ENCODE measurements around the gene ITGB6.
"Not testable (repeated sequence)": the region's sequence is repeated elsewhere in the genome, so short reads cannot be mapped to it uniquely, and the experiment has no call there.

The ITGB6 gene

DNA sequence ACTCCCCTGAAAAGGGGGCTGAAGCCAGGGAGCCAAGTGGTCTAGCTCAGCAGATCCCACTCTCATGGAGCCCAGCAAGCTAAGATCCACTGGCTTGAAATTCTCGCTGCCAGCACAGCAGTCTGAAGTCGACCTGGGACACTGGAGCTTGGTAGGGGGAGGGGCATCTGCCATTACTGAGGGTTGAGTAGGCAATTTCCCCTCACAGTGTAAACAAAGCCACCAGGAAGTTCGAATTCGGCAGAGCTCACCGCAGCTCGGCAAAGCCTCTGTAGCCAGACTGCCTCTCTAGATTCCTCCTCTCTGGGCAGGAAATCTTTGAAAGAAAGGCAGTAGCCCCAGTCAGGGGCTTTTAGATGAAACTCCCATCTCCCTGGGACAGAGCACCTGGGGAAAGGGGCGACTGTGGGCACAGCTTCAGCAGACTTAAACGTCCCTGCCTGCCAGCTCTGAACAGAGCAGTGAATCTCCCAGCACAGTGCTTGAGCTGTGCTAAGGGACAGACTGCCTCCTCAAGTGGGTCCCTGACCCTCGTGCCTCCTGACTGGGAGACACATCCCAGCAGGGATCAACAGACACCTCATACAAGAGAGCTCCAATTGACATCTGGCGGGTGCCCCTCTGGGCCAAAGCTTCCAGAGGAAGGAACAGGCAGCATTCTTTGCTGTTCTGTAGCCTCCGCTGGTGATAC lies 18.8 kb downstream of the ITGB6 start:
- peak; percentile 15 for DNase-seq

DNA sequence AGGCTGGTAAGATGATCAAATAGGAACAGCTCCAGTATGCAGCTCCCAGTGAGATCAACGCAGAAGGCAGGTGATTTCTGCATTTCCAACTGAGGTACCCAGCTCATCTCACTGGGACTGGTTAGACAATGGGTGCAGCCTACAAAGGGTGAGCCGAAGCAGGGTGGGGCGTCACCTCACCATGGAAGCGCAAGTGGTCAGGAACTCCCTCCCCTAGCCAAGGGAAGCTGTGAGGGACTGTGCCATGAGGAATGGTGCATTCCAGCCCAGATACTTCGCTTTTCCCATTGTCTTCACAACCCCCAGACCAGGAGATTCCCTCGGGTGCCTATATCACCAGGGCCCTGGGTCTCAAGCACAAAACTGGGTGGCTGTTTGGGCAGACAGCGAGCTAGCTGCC lies 19.4 kb downstream of the ITGB6 start:
- not testable (repeated sequence) for DNase-seq

DNA sequence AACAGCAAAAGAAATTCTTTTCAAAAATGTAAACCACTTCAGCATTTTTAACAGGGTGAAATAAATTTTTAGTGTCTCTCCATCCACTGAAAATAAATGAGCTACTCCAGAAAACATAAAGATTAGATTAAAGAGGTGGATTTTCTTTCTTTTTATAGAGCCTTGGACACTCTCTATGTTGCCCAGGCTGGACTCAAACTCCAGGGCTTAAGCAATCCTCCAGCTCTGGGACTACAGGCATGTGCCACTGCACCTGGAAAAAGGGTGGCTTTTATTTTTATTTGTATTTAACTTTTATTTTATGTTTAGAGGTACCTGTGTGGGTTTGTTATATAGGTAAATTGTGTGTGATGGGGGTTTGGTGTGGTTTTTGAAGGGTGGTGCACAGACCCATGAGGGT lies 19.9 kb downstream of the ITGB6 start:
- DNase-seq, result no peak

DNA sequence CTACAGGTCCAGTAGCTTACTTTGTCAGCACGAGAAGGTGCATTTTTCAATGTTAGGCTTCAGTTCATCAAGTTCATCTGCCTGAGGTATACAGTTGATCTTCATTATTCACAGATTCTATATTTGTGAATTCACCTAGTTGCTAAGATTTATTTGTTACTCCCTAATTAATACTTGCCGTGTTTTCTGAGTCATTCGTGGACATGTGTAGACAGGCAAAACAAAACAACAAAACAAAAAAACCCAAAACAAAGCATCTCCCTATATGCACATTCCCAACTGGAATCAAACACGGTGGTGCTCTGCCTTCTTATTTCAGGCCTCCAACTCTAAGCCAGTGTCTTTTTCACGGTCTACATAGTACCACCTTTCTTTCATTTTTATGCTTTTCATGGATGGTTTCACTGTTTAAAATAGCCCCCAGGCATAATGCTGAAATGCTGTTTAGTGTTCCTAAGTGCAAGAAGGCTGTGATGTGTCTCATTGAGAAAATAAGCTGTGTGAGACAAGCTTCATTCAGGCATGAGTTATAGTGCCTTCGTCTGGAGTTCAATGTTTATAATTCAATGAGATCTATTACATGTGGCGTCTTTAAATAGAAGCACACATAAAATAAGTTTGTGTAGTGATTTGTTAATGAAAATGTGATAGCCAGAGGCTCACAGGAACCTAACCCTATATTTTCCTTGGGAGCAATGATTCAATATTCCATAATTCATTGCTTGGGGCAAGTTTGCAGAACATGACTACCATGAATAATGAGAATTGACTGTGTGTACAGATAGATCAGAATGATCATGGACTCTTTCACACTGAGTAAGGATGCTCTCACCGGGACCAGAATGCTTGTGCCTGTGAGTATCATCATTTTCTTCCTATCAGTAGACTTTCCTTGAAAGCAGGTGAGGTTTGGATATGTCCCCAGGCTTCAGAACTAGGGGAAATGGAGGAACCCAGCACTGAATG lies 24.6 kb downstream of the ITGB6 start:
- no peak for DNase-seq

DNA sequence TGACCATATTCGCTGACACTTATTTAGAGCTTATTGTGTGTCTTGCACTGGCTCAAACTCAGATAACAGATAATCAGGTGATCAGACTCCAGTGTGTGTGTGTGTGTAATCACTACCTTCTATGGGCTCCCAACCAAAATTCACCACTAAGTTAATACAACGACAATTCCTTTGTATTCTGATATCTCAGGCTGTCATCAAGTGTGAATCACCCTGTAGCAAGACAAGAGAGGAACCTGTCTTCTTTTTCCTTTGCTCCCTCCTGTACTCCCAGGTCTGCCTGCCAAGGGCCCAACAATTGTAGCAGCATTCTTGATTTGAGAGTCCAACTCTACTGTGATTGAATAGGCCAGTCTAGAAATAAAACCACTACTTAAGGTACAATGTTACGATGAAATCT lies 25.8 kb downstream of the ITGB6 start:
- DNase-seq, result no peak

DNA sequence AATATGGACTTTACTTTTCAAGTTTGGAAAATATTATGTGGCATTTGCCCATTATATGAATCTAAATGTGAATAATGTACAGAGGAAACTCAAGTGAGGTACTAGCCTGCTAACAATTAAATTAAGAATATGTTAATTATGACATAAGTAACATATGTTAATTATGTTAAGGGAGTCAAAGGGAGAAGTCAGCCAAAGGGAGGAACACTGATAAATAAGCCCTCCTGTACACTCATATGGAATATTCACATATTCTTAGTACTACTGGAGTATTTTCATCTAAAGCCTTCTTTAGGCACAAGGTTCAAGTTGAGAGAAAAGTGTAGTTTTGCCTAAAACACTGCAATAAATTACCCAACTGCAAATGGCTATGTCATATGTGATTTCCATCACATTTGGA lies 30.1 kb downstream of the ITGB6 start:
- DNase-seq, result no peak

DNA sequence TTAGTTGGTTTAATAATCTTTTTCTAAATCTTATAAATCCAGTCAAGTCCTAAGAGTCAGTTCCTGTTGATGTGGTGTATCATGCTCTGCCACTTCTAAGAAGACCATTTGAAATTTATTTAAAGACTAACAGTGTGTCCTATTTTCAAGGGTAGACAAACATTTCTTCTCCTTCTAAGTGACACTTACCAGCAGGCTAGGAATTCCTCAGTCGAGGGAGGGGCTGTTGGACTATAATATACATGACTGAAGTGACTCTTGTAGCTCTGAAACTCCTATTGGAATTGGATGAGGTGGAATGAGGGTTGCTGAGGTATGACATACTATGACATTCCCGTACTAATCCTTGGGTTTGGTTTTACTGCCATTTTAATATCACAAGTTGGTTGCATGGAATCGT lies 30.6 kb downstream of the ITGB6 start:
- no peak for DNase-seq

DNA sequence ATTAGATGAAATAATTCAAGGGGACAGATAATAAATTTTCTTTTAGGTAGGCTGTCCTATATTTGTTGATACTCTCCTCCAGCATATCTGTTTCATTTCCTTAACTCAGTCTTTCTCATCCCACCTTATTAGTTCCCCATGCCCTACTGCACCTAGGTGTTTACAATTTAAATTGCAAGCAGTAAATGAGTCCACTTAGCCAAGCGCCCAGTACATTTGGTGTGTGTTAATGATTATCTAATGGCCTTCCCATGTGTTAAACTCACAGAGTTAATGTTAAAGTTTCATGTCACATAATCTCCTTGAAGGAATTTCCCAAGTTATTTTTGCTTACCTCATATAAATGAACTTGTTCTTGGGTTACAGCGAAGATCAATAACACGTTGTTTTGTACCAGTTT lies 31.2 kb downstream of the ITGB6 start:
- no peak for DNase-seq

DNA sequence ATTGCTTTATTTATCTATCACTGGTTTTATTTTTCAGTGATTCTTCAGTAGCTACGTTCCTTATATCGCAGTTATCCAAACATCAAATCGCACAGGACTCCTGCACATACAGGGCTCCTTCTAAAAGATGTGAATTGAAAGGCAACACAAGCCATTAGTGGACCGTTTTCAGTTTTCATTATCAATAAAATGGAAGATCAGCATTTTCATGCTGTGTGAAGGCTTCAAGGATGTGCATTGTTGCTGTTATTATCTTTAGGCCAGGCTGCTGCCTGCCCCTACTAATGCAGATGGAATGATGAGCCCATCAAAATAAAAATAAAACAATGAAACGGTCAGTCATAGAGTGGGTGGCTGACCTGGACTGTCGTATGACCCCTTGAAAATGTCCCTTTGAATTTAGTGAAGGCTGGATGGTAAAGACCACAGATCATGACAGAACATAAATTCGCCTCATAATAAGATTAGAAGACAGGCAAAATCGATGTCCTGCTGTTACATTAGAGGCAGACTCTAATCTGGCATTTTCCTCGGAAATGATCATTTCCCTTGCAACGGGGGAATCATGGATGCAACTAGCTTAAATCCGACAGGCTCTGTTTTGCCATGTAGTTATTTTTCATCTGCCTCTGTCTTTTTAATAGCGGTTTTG lies 32.9 kb downstream of the ITGB6 start:
- no peak for DNase-seq

DNA sequence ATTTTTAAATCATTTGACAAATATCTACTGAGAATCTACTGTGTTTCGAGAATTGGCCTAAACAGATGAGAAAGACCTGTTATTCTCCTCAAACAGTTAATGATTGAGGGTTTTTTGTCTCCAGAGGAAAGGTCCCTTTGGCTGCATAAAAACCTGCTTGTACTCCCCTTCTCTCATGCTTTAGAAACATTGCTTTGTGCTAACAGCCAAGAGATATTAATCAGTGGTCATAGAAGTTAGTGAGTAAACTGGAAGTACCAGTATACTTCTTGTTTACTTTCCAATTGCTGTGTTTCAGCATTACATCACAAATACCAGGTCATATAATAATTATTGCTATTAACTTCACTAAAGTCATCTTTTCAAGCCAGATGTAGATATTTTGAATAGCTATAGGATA lies 34.1 kb downstream of the ITGB6 start:
- no peak for DNase-seq

DNA sequence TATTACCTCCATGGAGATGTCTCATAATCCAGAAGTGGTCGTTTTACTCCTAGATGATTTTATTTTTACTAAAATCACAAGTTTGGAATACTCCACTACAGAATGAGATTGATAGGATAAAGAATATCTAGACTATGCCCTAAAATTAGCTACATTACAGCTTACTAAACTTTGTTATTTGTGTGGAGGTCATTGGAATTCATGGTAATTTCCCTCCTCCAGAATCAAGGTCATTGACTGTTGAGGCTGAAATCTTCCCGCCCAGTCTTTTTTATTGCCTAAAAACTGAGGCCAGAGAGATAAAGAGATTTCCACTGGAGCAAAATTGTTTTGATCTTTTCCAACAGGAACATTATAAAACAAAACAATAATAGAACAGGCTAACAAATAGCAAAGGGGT lies 35.0 kb downstream of the ITGB6 start:
- DNase-seq, result no peak

DNA sequence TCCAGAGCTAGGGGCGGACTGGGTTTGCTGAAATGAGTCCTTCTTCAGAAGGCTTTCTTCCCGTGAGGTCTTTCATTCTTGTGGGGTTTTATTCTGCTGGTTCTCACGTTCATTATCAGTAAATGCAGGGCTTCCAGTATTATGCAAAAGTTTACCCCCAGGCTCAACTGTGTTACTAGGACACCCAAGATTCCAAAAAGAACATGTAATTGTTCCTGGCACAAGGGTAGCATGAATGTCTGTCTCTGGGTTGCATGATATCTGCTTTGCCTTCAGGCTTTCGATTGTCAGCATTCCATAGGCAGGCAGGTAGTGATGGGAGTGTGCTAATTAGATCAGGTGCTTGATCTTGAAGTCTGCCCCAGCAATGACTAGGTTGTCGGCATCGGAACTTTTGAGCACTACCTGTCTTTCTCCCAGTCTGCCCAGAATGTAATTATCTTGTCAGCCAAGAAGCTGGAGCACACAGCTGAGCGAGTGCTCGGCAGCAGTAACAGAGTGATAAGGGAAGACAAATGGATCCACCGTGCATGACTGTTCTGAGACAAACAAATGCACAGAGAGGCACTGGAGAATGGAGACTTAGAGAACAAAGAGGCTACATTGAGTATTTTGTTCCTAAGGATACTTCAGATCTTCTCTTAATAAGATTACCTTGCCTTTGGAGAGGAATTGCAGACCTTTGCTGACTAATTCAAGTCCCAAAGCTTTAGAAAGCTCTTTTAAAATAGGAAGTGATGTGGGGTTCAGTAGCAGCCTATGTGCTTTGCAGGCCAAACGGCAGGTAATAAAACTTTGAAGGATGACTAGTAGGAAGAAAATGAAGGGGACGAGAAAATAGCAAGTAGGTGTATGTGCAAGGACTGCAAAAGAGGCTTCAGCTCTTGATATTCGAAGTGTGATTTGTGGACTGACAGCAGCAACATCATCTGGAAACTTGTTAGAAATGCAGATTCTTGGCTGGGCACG lies 41.9 kb downstream of the ITGB6 start:
- no peak for DNase-seq

DNA sequence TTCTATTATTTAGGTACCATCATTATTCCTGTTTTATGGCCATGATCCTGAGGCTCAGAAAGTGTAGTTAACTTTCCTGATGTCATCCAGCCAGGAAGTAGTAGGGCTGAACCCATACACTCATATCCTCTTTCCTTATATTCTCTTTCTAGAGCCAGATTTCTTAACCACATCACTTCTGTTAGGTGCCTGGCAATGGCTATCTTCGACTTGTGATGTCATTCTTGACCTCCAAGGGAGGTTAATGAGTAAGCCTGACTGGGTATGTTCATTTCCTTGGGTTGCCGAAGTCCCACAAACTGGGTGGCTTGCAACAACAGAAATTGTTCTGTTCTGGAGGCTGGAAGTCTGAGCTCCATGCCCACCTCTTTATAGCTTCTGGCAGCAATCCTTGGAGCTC lies 43.4 kb downstream of the ITGB6 start:
- DNase-seq, result no peak

DNA sequence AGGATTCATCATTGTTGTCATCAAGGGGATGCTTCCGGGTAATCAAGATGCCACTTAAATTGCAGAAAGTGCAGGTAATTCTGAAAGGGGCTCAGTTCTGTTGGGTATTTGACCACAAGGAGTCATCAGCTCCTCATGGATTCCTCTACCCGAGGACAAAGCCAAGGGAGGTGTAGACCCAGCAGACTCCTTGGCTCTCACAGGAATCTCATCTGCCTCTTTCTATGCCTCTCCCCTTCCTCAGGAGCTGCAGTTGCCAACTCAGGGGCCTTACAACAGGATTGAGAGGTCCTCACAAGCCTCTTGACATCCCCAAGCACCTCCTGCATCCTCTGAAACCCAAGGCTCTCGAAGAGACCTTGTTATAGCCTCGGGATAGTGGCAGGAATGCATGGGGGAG lies 44.0 kb downstream of the ITGB6 start:
- no peak for DNase-seq

DNA sequence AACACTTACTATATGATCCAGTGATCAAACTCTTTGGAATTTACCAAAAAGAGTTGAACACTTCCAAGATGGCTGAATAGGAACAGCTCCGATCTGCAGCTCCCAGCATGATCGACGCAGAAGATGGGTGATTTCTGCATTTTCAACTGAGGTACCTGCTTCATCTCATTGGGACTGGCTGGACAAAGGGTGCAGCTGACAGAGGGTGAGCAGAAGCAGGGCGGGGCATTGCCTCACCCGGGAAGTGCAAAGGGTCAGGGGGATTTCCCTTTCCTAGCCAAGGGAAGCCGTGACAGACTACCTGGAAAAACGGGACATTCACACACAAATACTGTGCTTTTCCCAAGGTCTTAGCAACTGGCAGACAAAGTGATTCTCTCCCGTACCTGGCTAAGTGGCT lies 51.7 kb downstream of the ITGB6 start:
- not testable (repeated sequence) for DNase-seq

DNA sequence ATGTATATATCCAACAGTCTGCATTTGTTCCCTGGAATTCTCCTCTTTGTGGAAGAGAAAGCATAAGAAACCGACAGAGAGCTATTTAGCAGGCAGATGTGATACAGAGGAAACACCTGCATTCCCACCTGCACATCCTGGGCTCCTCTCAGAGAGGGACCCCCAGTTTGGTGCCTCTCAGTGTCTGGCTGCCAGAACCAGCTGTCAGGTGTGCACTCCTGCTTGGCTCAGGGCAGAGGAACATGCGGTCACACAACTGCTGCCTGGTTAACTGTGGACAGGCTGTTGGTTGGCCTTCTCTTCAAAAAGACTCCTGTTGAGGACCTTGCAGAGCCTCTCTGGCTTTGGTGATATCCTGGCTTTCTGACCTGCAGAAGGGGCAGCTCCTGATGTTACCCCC lies 54.6 kb downstream of the ITGB6 start:
- DNase-seq, result no peak

DNA sequence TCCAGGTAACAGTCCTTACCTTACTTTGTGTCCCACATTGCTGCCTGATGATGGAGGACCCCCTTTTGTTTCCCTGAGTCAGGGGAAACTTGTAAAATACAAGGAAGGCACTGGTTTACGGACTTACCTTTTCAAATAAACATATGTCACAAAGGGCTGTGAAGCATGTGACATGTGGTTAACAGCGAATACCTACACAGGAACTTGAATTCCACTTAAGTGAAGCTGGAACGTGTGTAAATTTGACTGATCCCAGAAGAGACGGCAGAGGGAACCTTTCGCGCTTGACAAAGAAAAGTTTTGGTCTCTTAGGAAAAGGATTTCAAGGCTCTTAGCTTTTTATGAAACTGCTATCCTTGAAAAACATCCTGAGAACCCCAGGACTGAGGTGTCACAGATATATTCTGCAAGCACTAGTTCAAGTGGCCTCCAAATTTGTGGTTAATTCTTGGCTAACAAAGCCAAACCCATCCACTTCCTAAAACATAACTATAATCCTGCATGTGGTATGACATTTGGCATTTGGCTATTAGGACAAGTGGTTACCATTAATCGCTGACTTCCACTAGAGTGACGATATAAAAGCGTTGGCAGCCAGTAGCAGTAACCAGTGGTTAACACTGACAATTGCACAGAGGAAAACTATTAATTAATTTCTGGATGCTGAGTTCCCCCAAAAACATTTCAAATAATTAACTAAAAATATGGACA lies 55.6 kb downstream of the ITGB6 start:
- DNase-seq, result no peak

DNA sequence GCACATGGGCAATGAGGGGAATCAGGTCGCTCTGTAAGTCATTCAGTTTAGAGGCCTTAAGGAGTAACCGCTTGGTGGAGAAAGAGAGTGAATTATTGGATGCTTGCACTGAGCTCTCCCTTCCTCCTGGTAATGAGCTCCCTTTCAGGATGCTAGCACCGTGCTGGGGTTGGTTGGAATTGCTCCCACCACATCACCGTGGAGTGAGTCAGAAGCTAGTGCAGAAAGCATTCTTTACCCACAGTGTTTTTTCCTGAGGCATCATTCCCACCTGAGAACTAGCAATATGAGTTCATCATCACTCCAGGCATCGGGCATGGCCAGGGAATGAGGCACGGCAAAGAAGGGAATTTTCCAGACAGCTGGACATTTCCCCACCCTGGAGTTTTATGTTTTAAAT lies 57.6 kb downstream of the ITGB6 start:
- no peak for DNase-seq

DNA sequence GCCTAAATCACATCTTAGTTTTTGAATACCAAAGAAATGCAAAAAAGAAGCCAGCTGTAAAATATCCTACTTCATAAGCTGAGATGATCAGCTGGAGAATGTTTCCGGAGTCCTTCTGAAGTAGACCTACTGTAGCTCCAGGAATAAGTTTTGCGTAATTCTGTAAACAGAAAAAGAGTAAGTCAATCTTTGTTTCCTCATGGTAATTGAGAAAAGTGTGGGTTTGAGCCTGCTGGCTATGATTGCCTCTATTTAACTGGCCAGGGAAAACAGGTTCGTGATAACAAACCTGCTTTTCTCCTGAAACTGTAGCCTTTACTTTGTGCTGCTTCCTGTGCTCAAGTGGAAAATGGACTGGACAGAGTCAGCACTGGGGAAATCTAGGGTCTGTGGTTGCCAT lies 58.2 kb downstream of the ITGB6 start:
- no peak for DNase-seq

DNA sequence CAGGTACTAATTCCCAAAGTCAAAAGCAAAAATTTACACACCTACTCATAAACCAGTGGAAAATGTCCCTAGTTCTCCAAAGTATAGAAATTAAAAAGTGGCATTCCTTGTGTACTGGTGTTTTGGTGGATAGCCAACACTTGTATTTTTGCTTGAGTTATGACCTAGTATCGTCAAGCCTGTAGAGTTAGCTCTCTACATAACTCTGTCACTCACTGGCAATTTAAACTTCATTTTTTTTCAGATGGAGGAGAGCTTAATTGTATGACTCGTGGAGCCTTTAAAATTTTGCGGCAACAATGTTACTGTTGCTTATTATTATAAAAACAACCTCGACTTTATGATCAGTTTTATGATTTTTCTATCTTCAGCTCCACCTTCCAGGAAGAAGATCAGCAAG lies 58.7 kb downstream of the ITGB6 start:
- no peak for DNase-seq

DNA sequence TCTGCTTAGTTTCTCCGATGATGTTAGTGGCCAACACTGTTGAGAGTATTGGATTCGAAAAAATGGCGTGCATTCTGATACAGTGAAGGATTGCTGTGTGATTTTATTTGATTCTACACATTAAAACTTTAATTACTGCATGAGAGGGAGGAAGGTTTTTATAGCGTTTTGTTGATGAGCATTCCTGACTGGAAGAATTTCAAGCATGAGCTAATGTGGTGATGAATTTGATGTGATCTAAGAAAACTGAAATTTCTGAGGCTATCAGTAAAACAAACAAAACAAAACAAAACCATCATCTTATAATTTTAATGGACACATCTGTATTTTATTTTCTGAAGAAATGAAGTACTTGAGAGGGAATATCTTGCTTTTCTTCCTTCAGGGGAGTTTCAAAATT lies 59.6 kb downstream of the ITGB6 start:
- DNase-seq, result no peak

DNA sequence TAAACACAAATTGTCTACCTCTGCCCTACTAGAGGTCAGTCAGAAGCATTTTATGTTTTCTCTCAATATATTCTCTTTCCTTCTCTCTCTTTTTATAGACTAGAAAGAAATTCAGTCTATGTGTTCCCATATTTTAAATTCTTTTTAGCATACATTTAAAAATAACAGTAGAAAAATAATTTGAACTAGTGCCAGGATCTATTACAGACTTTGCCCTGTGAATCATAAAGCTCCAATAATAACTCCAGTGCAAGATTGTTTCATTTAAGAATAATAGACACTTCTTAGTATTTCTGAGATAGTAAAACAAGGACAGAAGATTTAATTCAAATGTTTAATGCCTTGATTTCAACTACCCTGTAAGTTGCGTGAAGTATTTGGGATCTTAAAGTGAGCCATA lies 60.1 kb downstream of the ITGB6 start:
- no peak for DNase-seq
